IMR-90 (cell line): ENCODE measurements around the gene OR52B6. TPM values are rescaled to one million over a fixed set of nuclear protein-coding genes. Genes with fewer than 3 reads are reported as not detected.
A peak's percentile ranks its signal among the peaks of the same experiment; 100 is the strongest.

Experiments
- ATAC-seq: fragments of 200-7000 bp; cut with Tn5 transposase; 2 replicates; pipeline ENCODE4 v1.9.1; 2020; ENCODE audit warnings: low read depth, mild to moderate bottlenecking, moderate library complexity
- BruUV-seq: library from RNA; stranded (reverse); fragments of 400-500 nt; replicated peaks from 2 replicates; lab custom pipeline; 2021; lab: Mats Ljungman, UMichigan
- CTCF ChIA-PET: fragments of 300-600 bp; formaldehyde crosslinking; extraction: SDS; loops from one replicate; lab custom pipeline; 2021; ENCODE audit warnings: antibody characterized with exemption; lab: Yijun Ruan, JAX
- POLR2A ChIA-PET: fragments of 300-600 bp; sonication (Branson Sonifier 250); formaldehyde crosslinking; loops from one replicate; lab custom pipeline; 2022; ENCODE audit warnings: antibody characterized with exemption; ENCODE audit not compliant: unreplicated experiment; lab: Charles Lee
- DNase-seq: peaks from one replicate; pipeline ENCODE4 v3.0.0; 2013
- H2AFZ ChIP-seq: replicated peaks from 2 replicates; pipeline ENCODE3; 2013; ENCODE audit warnings: low read length, mild to moderate bottlenecking; ENCODE audit not compliant: poor library complexity
- H2AK5ac ChIP-seq: 2 replicates; pipeline ENCODE4 v1.6.1; 2013; ENCODE audit warnings: low read depth, low read length, inconsistent platforms
- H2AK9ac ChIP-seq: replicated peaks from 2 replicates; pipeline ENCODE3; 2013; ENCODE audit warnings: mild to moderate bottlenecking, low read depth, low read length, moderate library complexity; ENCODE audit not compliant: poor library complexity
- H2BK120ac ChIP-seq: 2 replicates; pipeline ENCODE4 v1.6.1; 2013; ENCODE audit warnings: low read depth, low read length, inconsistent platforms
- H2BK15ac ChIP-seq: 3 replicates; pipeline ENCODE4 v1.6.1; 2013; ENCODE audit warnings: low read depth, low read length, inconsistent platforms
- H2BK20ac ChIP-seq: 2 replicates; pipeline ENCODE4 v1.6.1; 2013; ENCODE audit warnings: low read depth, mild to moderate bottlenecking, inconsistent platforms, low read length, moderate library complexity
- H2BK5ac ChIP-seq: 2 replicates; pipeline ENCODE4 v1.6.1; 2013; ENCODE audit warnings: mild to moderate bottlenecking, low read depth, low read length, inconsistent platforms; ENCODE audit not compliant: poor library complexity, severe bottlenecking
- H3K14ac ChIP-seq: replicated peaks from 2 replicates; pipeline ENCODE4 v1.6.1; 2013; ENCODE audit warnings: low read depth, low read length, inconsistent platforms
- H3K18ac ChIP-seq: 2 replicates; pipeline ENCODE4 v1.6.1; 2013; ENCODE audit warnings: low read depth, low read length, control low read depth
- H3K23ac ChIP-seq: 2 replicates; pipeline ENCODE4 v1.6.1; 2013; ENCODE audit warnings: low read depth, low read length, inconsistent platforms
- H3K27ac ChIP-seq: 2 replicates; pipeline ENCODE4 v1.5.1; 2013; ENCODE audit warnings: mild to moderate bottlenecking, control low read depth, low read length; ENCODE audit not compliant: insufficient read depth
- H3K27me3 ChIP-seq: 2 replicates; pipeline ENCODE4 v1.6.1; 2013; ENCODE audit warnings: low read length; ENCODE audit not compliant: control insufficient read depth, insufficient read depth
- H3K36me3 ChIP-seq: 2 replicates; pipeline ENCODE4 v1.6.1; 2013; ENCODE audit warnings: low read length, mixed read lengths; ENCODE audit not compliant: control insufficient read depth, insufficient read depth
- H3K4ac ChIP-seq: 2 replicates; pipeline ENCODE4 v1.6.1; 2013; ENCODE audit warnings: low read depth, low read length, inconsistent platforms
- H3K4me1 ChIP-seq: 2 replicates; pipeline ENCODE4 v1.6.1; 2013; ENCODE audit warnings: low read length, mixed read lengths; ENCODE audit not compliant: control insufficient read depth, insufficient read depth
- H3K4me2 ChIP-seq: 2 replicates; pipeline ENCODE4 v1.6.1; 2013; ENCODE audit warnings: low read depth, mild to moderate bottlenecking, control low read depth, low read length, moderate library complexity
- H3K4me3 ChIP-seq: 2 replicates; pipeline ENCODE4 v1.5.1; 2013; ENCODE audit warnings: low read depth, mild to moderate bottlenecking, control low read depth, low read length, moderate library complexity; ENCODE audit not compliant: insufficient read depth
- H3K56ac ChIP-seq: 2 replicates; pipeline ENCODE4 v1.6.1; 2013; ENCODE audit warnings: low read length, inconsistent platforms; ENCODE audit not compliant: insufficient read depth; ENCODE audit errors: extremely low read depth
- H3K79me1 ChIP-seq, 2 experiments: 2 replicates each; pipeline ENCODE4 v1.6.1; 2013; ENCODE audit warnings: low read length in 2 of 2, inconsistent platforms in 1 of 2, low read depth in 1 of 2
- H3K9ac ChIP-seq: 2 replicates; pipeline ENCODE4 v1.6.1; 2013; ENCODE audit warnings: low read depth, low read length, control low read depth
- H3K9me1 ChIP-seq: 2 replicates; pipeline ENCODE4 v1.6.1; 2013; ENCODE audit warnings: low read length, inconsistent platforms; ENCODE audit not compliant: insufficient read depth
- H3K9me3 ChIP-seq: 2 replicates; pipeline ENCODE4 v1.6.1; 2013; ENCODE audit warnings: low read length; ENCODE audit not compliant: control insufficient read depth, insufficient read depth
- H4K20me1 ChIP-seq: 2 replicates; pipeline ENCODE4 v1.6.1; 2013; ENCODE audit warnings: low read length, inconsistent platforms; ENCODE audit not compliant: insufficient read depth
- H4K5ac ChIP-seq: 2 replicates; pipeline ENCODE4 v1.6.1; 2013; ENCODE audit warnings: mild to moderate bottlenecking, low read depth, low read length, control low read depth
- H4K8ac ChIP-seq, 2 experiments: 2 replicates each; pipeline ENCODE4 v1.6.1; 2013; ENCODE audit warnings: low read depth in 2 of 2, low read length in 2 of 2, control low read depth in 1 of 2, inconsistent platforms in 1 of 2
- H4K91ac ChIP-seq: 2 replicates; pipeline ENCODE4 v1.6.1; 2013; ENCODE audit warnings: low read depth, low read length, inconsistent platforms; ENCODE audit not compliant: insufficient read depth
- BHLHE40 ChIP-seq: fragments of 150-350 bp; IDR thresholded peaks from 2 replicates; pipeline ENCODE4 v1.6.1; 2016; ENCODE audit warnings: mild to moderate bottlenecking, low read depth, low read length
- CEBPB ChIP-seq: IDR thresholded peaks from 2 replicates; pipeline ENCODE4 v1.6.1; 2012; ENCODE audit warnings: low read depth, low read length, improper control_type of control experiment
- CHD1 ChIP-seq: IDR thresholded peaks from 2 replicates; pipeline ENCODE4 v1.6.1; 2012; ENCODE audit warnings: low read depth, low read length, improper control_type of control experiment
- CTCF ChIP-seq: conservative IDR thresholded peaks from 2 replicates; pipeline ENCODE4 v1.5.1; 2012; ENCODE audit warnings: mild to moderate bottlenecking, low read depth, low read length, improper control_type of control experiment
- ELK1 ChIP-seq: fragments of 150-350 bp; IDR thresholded peaks from 2 replicates; pipeline ENCODE4 v1.6.1; 2016; ENCODE audit warnings: low read depth, mild to moderate bottlenecking, low read length, moderate library complexity, borderline replicate concordance
- FOS ChIP-seq: fragments of 150-350 bp; IDR thresholded peaks from 2 replicates; pipeline ENCODE4 v1.6.1; 2016; ENCODE audit warnings: low read depth, low read length
- MAFK ChIP-seq: IDR thresholded peaks from 2 replicates; pipeline ENCODE4 v1.6.1; 2012; ENCODE audit warnings: low read depth, low read length, improper control_type of control experiment
- MAZ ChIP-seq: IDR thresholded peaks from 2 replicates; pipeline ENCODE4 v1.6.1; 2012; ENCODE audit warnings: low read depth, mild to moderate bottlenecking, low read length, improper control_type of control experiment, moderate library complexity, borderline replicate concordance
- MXI1 ChIP-seq: IDR thresholded peaks from 2 replicates; pipeline ENCODE4 v1.6.1; 2012; ENCODE audit warnings: low read depth, mild to moderate bottlenecking, low read length, moderate library complexity, borderline replicate concordance
- NFE2L2 ChIP-seq: fragments of 150-350 bp; IDR thresholded peaks from 2 replicates; pipeline ENCODE4 v1.6.1; 2016; ENCODE audit warnings: low read depth, mild to moderate bottlenecking, low read length
- POLR2A ChIP-seq: IDR thresholded peaks from 2 replicates; pipeline ENCODE4 v1.6.1; 2012; ENCODE audit warnings: mild to moderate bottlenecking, low read depth, low read length
- RAD21 ChIP-seq: IDR thresholded peaks from 2 replicates; pipeline ENCODE4 v1.6.1; 2012; ENCODE audit warnings: low read length, improper control_type of control experiment
- RCOR1 ChIP-seq: IDR thresholded peaks from 2 replicates; pipeline ENCODE4 v1.6.1; 2012; ENCODE audit warnings: mild to moderate bottlenecking, low read length, improper control_type of control experiment; ENCODE audit not compliant: insufficient replicate concordance
- RFX5 ChIP-seq: IDR thresholded peaks from 2 replicates; pipeline ENCODE4 v1.8.0; 2012; ENCODE audit warnings: low read depth, mild to moderate bottlenecking, low read length, moderate library complexity
- SMC3 ChIP-seq: fragments of 150-350 bp; IDR thresholded peaks from 2 replicates; pipeline ENCODE4 v1.6.1; 2016; ENCODE audit warnings: low read depth, mild to moderate bottlenecking, antibody characterized with exemption, low read length, moderate library complexity
- USF2 ChIP-seq: fragments of 150-350 bp; IDR thresholded peaks from 2 replicates; pipeline ENCODE4 v1.6.1; 2017; ENCODE audit warnings: mild to moderate bottlenecking, antibody characterized with exemption, low read length, low read depth
- WGBS, 2 experiments: methylation state at CpG; one replicate each; pipeline versions ENCODE4 v1.1.5 to v1.1.7; 2013; ENCODE audit warnings: missing lambda C conversion rate in 2 of 2; ENCODE audit not compliant: insufficient read length in 1 of 2; ENCODE audit errors: extremely low coverage in 2 of 2; 5-methylcytosine and 5-hydroxymethylcytosine counted together
- dilution Hi-C: fragments of 300-500 bp; cut with HindIII; formaldehyde crosslinking; loops from one replicate; pipeline ENCODE4 v1.14.3; 2018; ENCODE audit warnings: low sequenced_read_pairs; ENCODE audit not compliant: unreplicated experiment
- in situ Hi-C: fragments of 300-500 bp; cut with MboI; formaldehyde crosslinking; loops from 3 replicates; pipeline ENCODE4 v1.14.3; 2019; ENCODE audit warnings: low sequenced_read_pairs, inconsistent platforms, mixed read lengths
- intact Hi-C: fragments of 100-400 bp; cut with micrococcal nuclease; formaldehyde crosslinking; loops from 2 replicates; pipeline ENCODE4 v1.10.0; 2022
- polyA plus RNA-seq, 3 experiments: library from polyadenylated mRNA; depleted of rRNA; stranded (reverse); fragments of >200 nt; gene quantifications; 2 replicates each; pipeline ENCODE4 v1.2.3, GENCODE V29; 2012; ENCODE audit warnings: low replicate concordance in 1 of 3
- total RNA-seq: library from RNA; depleted of rRNA; stranded (reverse); fragments of >200 nt; gene quantifications from 2 replicates; pipeline ENCODE4 v1.2.3, GENCODE V29; 2012

The OR52B6 gene
- total and polyA plus RNA-seq, 2 of the 4 experiments (the other 2 are of a cell fraction) = not detected

GRCh38 chr11:5531053-5531831 is 49.4 kb upstream of the OR52B6 start:
- no peak overlapping the region for H2BK20ac ChIP-seq
- H3K79me1 ChIP-seq = no peaks in the 10 kb centered on the region
- in situ Hi-C loops (no loop called here), dilution Hi-C loops (no loop called here), intact Hi-C loops (no loop called here)
- H2AFZ ChIP-seq = no peak overlapping the region
- H3K18ac ChIP-seq = no peak overlapping the region
- DNase-seq (no peak), ATAC-seq (no peak)
- no peak overlapping the region for H3K4me3 ChIP-seq
- no peak overlapping the region for H3K9ac ChIP-seq
- H4K20me1 ChIP-seq = no peaks in the 10 kb centered on the region
- H3K4me2 ChIP-seq = no peak overlapping the region
- H3K56ac ChIP-seq = no peak overlapping the region
- H2AK9ac ChIP-seq = peak overlapping the region; percentile 37
- no peak overlapping the region for H4K91ac ChIP-seq
- POLR2A ChIA-PET = no interaction called here
- no peak overlapping the region for H4K5ac ChIP-seq
- H3K4ac ChIP-seq = no peak overlapping the region
- no peaks in the 10 kb centered on the region for H3K9me1 ChIP-seq
- no peaks in the 10 kb centered on the region; the same call in none of the 2 replicates for H3K27me3 ChIP-seq
- H2BK120ac ChIP-seq = no peak overlapping the region
- 67% methylated on average over 1 of the region's 2 CpGs; no CpG with 5 or more reads in 1 of the 2 experiments for WGBS, 2 experiments
- H3K9me3 ChIP-seq = no peaks in the 10 kb centered on the region
- TF ChIP-seq ELK1 (no peak), FOS (no peak), RCOR1 (no peak), CEBPB (no peak), NFE2L2 (no peak), CHD1 (no peak), BHLHE40 (no peak), MAFK (no peak), RAD21 (no peak), POLR2A (no peak), USF2 (no peak), RFX5 (no peak), SMC3 (no peak), MXI1 (no peak), MAZ (no peak), CTCF (no peak)
- no peak overlapping the region for H3K14ac ChIP-seq
- H2AK5ac ChIP-seq = no peak overlapping the region
- H4K8ac ChIP-seq = no peak overlapping the region
- no peaks in the 10 kb centered on the region for H3K4me1 ChIP-seq
- no peak overlapping the region for H3K23ac ChIP-seq
- CTCF ChIA-PET = no interaction called here
- no peak overlapping the region for H3K27ac ChIP-seq
- no TSS peak for BruUV-seq
- H2BK15ac ChIP-seq = no peak overlapping the region
- H2BK5ac ChIP-seq = no peak overlapping the region
- no peaks in the 10 kb centered on the region for H3K36me3 ChIP-seq
